Liver (tissue), 9 donors: Measurements from ENCODE around the gene GPR15LG. TPM values are rescaled to one million over a fixed set of nuclear protein-coding genes. Genes with fewer than 3 reads are reported as not detected.

Experiments
- DNase-seq: peaks from one replicate; pipeline ENCODE4 v3.0.0-alpha.2; 2017; ENCODE audit warnings: low spot score
- H3K27ac ChIP-seq, 2 donors: one replicate each; pipeline ENCODE4 v1.7.0; 2013; ENCODE audit warnings: inconsistent platforms in 2 of 2, low read length in 2 of 2, control low read depth in 1 of 2, low read depth in 1 of 2, mild to moderate bottlenecking in 1 of 2
- H3K27me3 ChIP-seq, 4 donors: one replicate each; pipeline versions ENCODE4 v1.6.1 to v1.7.0; 2013; ENCODE audit warnings: low read length in 3 of 4, inconsistent platforms in 1 of 4, mild to moderate bottlenecking in 1 of 4, moderate library complexity in 1 of 4; ENCODE audit not compliant: control insufficient read depth in 4 of 4, insufficient read depth in 4 of 4
- H3K36me3 ChIP-seq, 4 donors: one replicate each; pipeline versions ENCODE4 v1.6.1 to v1.7.0; 2013; ENCODE audit warnings: low read length in 3 of 4, mild to moderate bottlenecking in 3 of 4, low read depth in 1 of 4, moderate library complexity in 1 of 4; ENCODE audit not compliant: control insufficient read depth in 4 of 4, insufficient read depth in 3 of 4
- H3K4me1 ChIP-seq, 4 donors: one replicate each; pipeline versions ENCODE4 v1.6.1 to v1.7.0; 2013; ENCODE audit warnings: low read length in 3 of 4, mild to moderate bottlenecking in 3 of 4, moderate library complexity in 1 of 4; ENCODE audit not compliant: control insufficient read depth in 4 of 4, insufficient read depth in 4 of 4
- H3K4me3 ChIP-seq, 3 donors: one replicate each; pipeline versions ENCODE4 v1.6.1 to v1.7.0; 2013; ENCODE audit warnings: low read length in 3 of 3, control low read depth in 1 of 3, low read depth in 1 of 3, mild to moderate bottlenecking in 1 of 3
- H3K9ac ChIP-seq, 2 donors: one replicate each; pipeline ENCODE4 v1.7.0; 2013; ENCODE audit warnings: low read length in 2 of 2, mild to moderate bottlenecking in 2 of 2, moderate library complexity in 2 of 2, control low read depth in 1 of 2, low read depth in 1 of 2
- H3K9me3 ChIP-seq, 4 donors: one replicate each; pipeline versions ENCODE4 v1.6.1 to v1.7.0; 2013; ENCODE audit warnings: low read length in 3 of 4; ENCODE audit not compliant: control insufficient read depth in 4 of 4
- EGR1 ChIP-seq, 2 donors: IDR thresholded peaks; 2 replicates each; pipeline ENCODE4 v1.6.1; 2016 to 2018; ENCODE audit warnings: antibody characterized with exemption in 2 of 2, low read depth in 2 of 2
- FOXA1 ChIP-seq: IDR thresholded peaks from 2 replicates; pipeline ENCODE4 v1.6.1; 2016; ENCODE audit warnings: antibody characterized with exemption
- FOXA2 ChIP-seq: IDR thresholded peaks from 2 replicates; pipeline ENCODE4 v1.6.1; 2016; ENCODE audit warnings: antibody characterized with exemption
- GABPA ChIP-seq, 2 donors: IDR thresholded peaks in 1 of 2; conservative IDR thresholded peaks in 1 of 2; 2 replicates each; pipeline ENCODE4 v1.6.1; 2016; ENCODE audit warnings: antibody characterized with exemption in 2 of 2, mild to moderate bottlenecking in 1 of 2, moderate library complexity in 1 of 2
- HNF4A ChIP-seq, 2 donors: conservative IDR thresholded peaks; 2 replicates each; pipeline ENCODE4 v1.6.1; 2016; ENCODE audit warnings: antibody characterized with exemption in 2 of 2, mild to moderate bottlenecking in 2 of 2
- HNF4G ChIP-seq: IDR thresholded peaks from 2 replicates; pipeline ENCODE4 v1.6.1; 2016; ENCODE audit warnings: antibody characterized with exemption
- JUND ChIP-seq, 2 donors: IDR thresholded peaks; 2 replicates each; pipeline ENCODE4 v1.6.1; 2016; ENCODE audit warnings: antibody characterized with exemption in 2 of 2
- NR2F2 ChIP-seq: IDR thresholded peaks from 2 replicates; pipeline ENCODE4 v1.6.1; 2016; ENCODE audit warnings: antibody characterized with exemption
- RAD21 ChIP-seq, 2 donors: IDR thresholded peaks; 2 replicates each; pipeline ENCODE4 v1.6.1; 2016; ENCODE audit warnings: antibody characterized with exemption in 2 of 2, mild to moderate bottlenecking in 2 of 2
- RXRA ChIP-seq, 2 donors: IDR thresholded peaks; 2 replicates each; pipeline ENCODE4 v1.6.1; 2017 to 2018; ENCODE audit warnings: antibody characterized with exemption in 2 of 2, mild to moderate bottlenecking in 1 of 2
- SP1 ChIP-seq: IDR thresholded peaks from 2 replicates; pipeline ENCODE4 v1.6.1; 2018; ENCODE audit warnings: antibody characterized with exemption, mild to moderate bottlenecking
- TAF1 ChIP-seq: conservative IDR thresholded peaks from 2 replicates; pipeline ENCODE4 v1.6.1; 2016; ENCODE audit warnings: antibody characterized with exemption, mild to moderate bottlenecking
- YY1 ChIP-seq: IDR thresholded peaks from 2 replicates; pipeline ENCODE4 v1.6.1; 2016; ENCODE audit warnings: antibody characterized with exemption, mild to moderate bottlenecking
- WGBS: extraction: QIAGEN DNeasy Blood & Tissue Kit; methylation state at CpG from one replicate; pipeline ENCODE4 v1.1.7; 2013; 5-methylcytosine and 5-hydroxymethylcytosine counted together
- polyA plus RNA-seq, 2 donors: library from polyadenylated mRNA; stranded (reverse) in 1 of 2; unstranded in 1 of 2; fragments of 200-250 nt in 1 of 2; fragments of >200 nt in 1 of 2; fragmentation: Nextera tagmentation in 1 of 2; extraction: Ambion mirVana in 1 of 2; gene quantifications; one replicate each; pipeline versions ENCODE4 v1.2.1 to v1.2.3, GENCODE V29; 2013 to 2015
- total RNA-seq, 2 donors: library from RNA; depleted of rRNA; stranded (reverse); fragments of >200 nt; gene quantifications; one replicate each; pipeline ENCODE4 v1.2.3, GENCODE V29; 2014
- TF ChIP-seq, protein P1 (sequence below): IDR thresholded peaks from 2 replicates; pipeline ENCODE4 v1.6.1; 2016; ENCODE audit warnings: antibody characterized with exemption
- TF ChIP-seq, protein P2 (sequence below): IDR thresholded peaks from 2 replicates; pipeline ENCODE4 v1.6.1; 2016; ENCODE audit warnings: antibody characterized with exemption, mild to moderate bottlenecking
- TF ChIP-seq, protein P3 (sequence below): fragments of 150-350 bp; IDR thresholded peaks from 2 replicates; pipeline ENCODE4 v1.5.1; 2017; ENCODE audit warnings: improper control_type of control experiment, low read depth, low read length; ENCODE audit not compliant: missing input control
- TF ChIP-seq, protein P4 (sequence below): IDR thresholded peaks from 2 replicates; pipeline ENCODE4 v1.6.1; 2016; ENCODE audit warnings: antibody characterized with exemption
- TF ChIP-seq, protein P5 (sequence below): IDR thresholded peaks from 2 replicates; pipeline ENCODE4 v1.6.1; 2016; ENCODE audit warnings: antibody characterized with exemption
- donor health status: healthy.
- donor health status: healthy.
- donor health status: healthy.
- donor health status: healthy.
- donor health status: healthy.

GPR15LG gene
- total and polyA plus RNA-seq, 4 donors: not detected

DNA sequence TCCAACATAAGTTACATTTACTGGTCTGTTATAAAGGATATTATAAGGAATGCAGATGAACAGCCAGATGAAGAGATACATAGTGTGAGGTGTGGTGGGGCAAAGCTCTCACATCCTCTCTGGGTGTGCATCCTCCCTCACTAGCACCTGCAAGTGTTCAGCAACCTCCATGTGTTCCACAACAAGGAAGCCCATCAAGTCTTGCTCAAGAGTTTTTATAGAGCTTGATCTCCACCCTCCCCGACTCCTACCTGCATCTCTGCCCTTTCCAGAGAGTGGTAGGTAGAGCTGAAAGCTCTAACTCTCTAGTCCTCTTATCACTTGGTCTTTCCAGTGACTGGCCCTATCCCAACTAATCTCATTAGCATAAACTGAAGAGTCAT lies 46.8 kb upstream of the GPR15LG start:
- Histone ChIP-seq H3K4me1 (no peaks in the 10 kb centered on the region), H3K4me3 (no peak overlapping the region), H3K36me3 (no peaks in the 10 kb centered on the region), H3K27ac (no peak overlapping the region), H3K9ac (no peak overlapping the region), H3K9me3 (peaks cover 0 to 6% (median 3%) of the 10 kb centered on the region in 4 donors), H3K27me3 (no peaks in the 10 kb centered on the region)
- 71% methylated on average over 1 of the region's 1 CpG for WGBS
- no peak for TF ChIP-seq SP1
- TF ChIP-seq RXRA (IDR thresholded peaks at IDR 0.05): no peak
- TF ChIP-seq, protein P1, sequence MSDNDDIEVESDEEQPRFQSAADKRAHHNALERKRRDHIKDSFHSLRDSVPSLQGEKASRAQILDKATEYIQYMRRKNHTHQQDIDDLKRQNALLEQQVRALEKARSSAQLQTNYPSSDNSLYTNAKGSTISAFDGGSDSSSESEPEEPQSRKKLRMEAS: no peak
- no peak for TF ChIP-seq JUND (IDR thresholded peaks at IDR 0.05)
- TF ChIP-seq, protein P2, sequence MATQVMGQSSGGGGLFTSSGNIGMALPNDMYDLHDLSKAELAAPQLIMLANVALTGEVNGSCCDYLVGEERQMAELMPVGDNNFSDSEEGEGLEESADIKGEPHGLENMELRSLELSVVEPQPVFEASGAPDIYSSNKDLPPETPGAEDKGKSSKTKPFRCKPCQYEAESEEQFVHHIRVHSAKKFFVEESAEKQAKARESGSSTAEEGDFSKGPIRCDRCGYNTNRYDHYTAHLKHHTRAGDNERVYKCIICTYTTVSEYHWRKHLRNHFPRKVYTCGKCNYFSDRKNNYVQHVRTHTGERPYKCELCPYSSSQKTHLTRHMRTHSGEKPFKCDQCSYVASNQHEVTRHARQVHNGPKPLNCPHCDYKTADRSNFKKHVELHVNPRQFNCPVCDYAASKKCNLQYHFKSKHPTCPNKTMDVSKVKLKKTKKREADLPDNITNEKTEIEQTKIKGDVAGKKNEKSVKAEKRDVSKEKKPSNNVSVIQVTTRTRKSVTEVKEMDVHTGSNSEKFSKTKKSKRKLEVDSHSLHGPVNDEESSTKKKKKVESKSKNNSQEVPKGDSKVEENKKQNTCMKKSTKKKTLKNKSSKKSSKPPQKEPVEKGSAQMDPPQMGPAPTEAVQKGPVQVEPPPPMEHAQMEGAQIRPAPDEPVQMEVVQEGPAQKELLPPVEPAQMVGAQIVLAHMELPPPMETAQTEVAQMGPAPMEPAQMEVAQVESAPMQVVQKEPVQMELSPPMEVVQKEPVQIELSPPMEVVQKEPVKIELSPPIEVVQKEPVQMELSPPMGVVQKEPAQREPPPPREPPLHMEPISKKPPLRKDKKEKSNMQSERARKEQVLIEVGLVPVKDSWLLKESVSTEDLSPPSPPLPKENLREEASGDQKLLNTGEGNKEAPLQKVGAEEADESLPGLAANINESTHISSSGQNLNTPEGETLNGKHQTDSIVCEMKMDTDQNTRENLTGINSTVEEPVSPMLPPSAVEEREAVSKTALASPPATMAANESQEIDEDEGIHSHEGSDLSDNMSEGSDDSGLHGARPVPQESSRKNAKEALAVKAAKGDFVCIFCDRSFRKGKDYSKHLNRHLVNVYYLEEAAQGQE: no peak
- no peak for TF ChIP-seq YY1
- TF ChIP-seq, protein P3, sequence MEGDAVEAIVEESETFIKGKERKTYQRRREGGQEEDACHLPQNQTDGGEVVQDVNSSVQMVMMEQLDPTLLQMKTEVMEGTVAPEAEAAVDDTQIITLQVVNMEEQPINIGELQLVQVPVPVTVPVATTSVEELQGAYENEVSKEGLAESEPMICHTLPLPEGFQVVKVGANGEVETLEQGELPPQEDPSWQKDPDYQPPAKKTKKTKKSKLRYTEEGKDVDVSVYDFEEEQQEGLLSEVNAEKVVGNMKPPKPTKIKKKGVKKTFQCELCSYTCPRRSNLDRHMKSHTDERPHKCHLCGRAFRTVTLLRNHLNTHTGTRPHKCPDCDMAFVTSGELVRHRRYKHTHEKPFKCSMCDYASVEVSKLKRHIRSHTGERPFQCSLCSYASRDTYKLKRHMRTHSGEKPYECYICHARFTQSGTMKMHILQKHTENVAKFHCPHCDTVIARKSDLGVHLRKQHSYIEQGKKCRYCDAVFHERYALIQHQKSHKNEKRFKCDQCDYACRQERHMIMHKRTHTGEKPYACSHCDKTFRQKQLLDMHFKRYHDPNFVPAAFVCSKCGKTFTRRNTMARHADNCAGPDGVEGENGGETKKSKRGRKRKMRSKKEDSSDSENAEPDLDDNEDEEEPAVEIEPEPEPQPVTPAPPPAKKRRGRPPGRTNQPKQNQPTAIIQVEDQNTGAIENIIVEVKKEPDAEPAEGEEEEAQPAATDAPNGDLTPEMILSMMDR: no peak
- TF ChIP-seq GABPA (IDR thresholded peaks at IDR 0.05 in 1 of 2, conservative IDR thresholded peaks at IDR 0.05 in 1 of 2): no peak
- TF ChIP-seq, protein P4, sequence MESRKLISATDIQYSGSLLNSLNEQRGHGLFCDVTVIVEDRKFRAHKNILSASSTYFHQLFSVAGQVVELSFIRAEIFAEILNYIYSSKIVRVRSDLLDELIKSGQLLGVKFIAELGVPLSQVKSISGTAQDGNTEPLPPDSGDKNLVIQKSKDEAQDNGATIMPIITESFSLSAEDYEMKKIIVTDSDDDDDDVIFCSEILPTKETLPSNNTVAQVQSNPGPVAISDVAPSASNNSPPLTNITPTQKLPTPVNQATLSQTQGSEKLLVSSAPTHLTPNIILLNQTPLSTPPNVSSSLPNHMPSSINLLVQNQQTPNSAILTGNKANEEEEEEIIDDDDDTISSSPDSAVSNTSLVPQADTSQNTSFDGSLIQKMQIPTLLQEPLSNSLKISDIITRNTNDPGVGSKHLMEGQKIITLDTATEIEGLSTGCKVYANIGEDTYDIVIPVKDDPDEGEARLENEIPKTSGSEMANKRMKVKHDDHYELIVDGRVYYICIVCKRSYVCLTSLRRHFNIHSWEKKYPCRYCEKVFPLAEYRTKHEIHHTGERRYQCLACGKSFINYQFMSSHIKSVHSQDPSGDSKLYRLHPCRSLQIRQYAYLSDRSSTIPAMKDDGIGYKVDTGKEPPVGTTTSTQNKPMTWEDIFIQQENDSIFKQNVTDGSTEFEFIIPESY: no peak
- TF ChIP-seq TAF1: no peak
- no peak for TF ChIP-seq HNF4G
- no peak for TF ChIP-seq FOXA1
- TF ChIP-seq, protein P5, sequence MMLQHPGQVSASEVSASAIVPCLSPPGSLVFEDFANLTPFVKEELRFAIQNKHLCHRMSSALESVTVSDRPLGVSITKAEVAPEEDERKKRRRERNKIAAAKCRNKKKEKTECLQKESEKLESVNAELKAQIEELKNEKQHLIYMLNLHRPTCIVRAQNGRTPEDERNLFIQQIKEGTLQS: no peak
- TF ChIP-seq NR2F2: no peak
- TF ChIP-seq FOXA2: no peak
- TF ChIP-seq EGR1 (IDR thresholded peaks at IDR 0.05; ENCODE audit: low read depth in 2 of 2): no peak
- TF ChIP-seq RAD21 (IDR thresholded peaks at IDR 0.05): no peak
- TF ChIP-seq HNF4A (conservative IDR thresholded peaks at IDR 0.05): no peak
- no peak for DNase-seq

DNA sequence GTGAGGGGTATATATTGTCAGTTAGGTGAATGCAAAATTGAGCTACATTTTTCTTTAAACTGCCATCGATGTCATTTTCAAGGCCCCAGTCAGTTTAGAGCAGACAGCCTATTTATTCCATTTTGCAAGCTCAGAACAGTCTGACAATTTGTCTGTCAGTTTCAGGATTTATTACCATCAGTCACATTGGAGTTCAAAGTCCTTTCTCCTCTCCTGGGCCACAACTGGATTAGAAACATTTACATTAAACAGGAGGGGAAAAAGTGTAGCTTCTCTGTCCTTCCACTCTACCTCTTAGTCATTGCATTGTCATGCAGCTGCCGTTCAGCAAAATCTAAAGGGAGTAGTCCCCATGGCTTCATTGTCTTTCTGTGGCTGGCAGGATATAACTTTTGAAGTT lies 37.8 kb upstream of the GPR15LG start:
- WGBS: 68% methylated on average over 2 of the region's 2 CpGs
- H3K4me1 ChIP-seq: peaks cover 0 to 12% (median 9%) of the 10 kb centered on the region in 4 donors
- H3K9ac ChIP-seq: no peak overlapping the region
- H3K4me3 ChIP-seq: no peak overlapping the region
- H3K9me3 ChIP-seq: no peaks in the 10 kb centered on the region
- no peak for TF ChIP-seq FOXA2
- TF ChIP-seq, protein P5: no peak
- TF ChIP-seq, protein P4: no peak
- no peaks in the 10 kb centered on the region for H3K27me3 ChIP-seq
- no peaks in the 10 kb centered on the region for H3K36me3 ChIP-seq
- H3K27ac ChIP-seq: no peak overlapping the region
- DNase-seq: no peak
